HL-60 (cell line): ENCODE results near the gene PTTG1.

ENCODE experiments used
- DNase-seq, 2 experiments: peaks; one replicate each; pipeline ENCODE4 v3.0.0-alpha.2; 2010 to 2020; ENCODE audit warnings: low read depth in 1 of 2, low spot score in 1 of 2
- H3K27ac ChIP-seq: fragments of 250-450 bp; sonication (Bioruptor Pico); replicated peaks from 2 replicates; pipeline ENCODE4 v1.5.1; 2020; ENCODE audit warnings: mild to moderate bottlenecking, moderate library complexity
- H3K27me3 ChIP-seq: fragments of 250-450 bp; sonication (Bioruptor Pico); 2 replicates; pipeline ENCODE4 v1.5.1; 2021; ENCODE audit warnings: mild to moderate bottlenecking, moderate library complexity; ENCODE audit not compliant: insufficient read depth, poor library complexity, severe bottlenecking
- H3K4me3 ChIP-seq: replicated peaks from 2 replicates; pipeline ENCODE4 v1.5.1; 2011; ENCODE audit warnings: mild to moderate bottlenecking, control low read depth, low read length; ENCODE audit not compliant: insufficient read depth
- CTCF ChIP-seq: IDR thresholded peaks from one replicate; pipeline ENCODE4 v1.5.1; 2011; ENCODE audit warnings: low read length, control low read depth, inconsistent platforms; ENCODE audit not compliant: insufficient read depth
- GABPA ChIP-seq: IDR thresholded peaks from 2 replicates; pipeline ENCODE4 v1.6.1; 2012; ENCODE audit warnings: low read depth
- POLR2AphosphoS5 ChIP-seq: IDR thresholded peaks from 2 replicates; pipeline ENCODE4 v1.6.1; 2012; ENCODE audit warnings: low read depth
- REST ChIP-seq: IDR thresholded peaks from 2 replicates; pipeline ENCODE4 v1.6.1; 2012; ENCODE audit warnings: low read depth; ENCODE audit not compliant: insufficient replicate concordance
- SPI1 ChIP-seq: IDR thresholded peaks from 2 replicates; pipeline ENCODE4 v1.6.1; 2012; ENCODE audit warnings: low read depth, mild to moderate bottlenecking, borderline replicate concordance

PTTG1 gene

GRCh38 chr5:160398806-160399205 is 22.8 kb upstream of the PTTG1 start:
- DNase-seq: no peak
- peak overlapping the region; percentile 72; the same call in 1 of the 2 replicates for H3K4me3 ChIP-seq
- no peaks in the 10 kb centered on the region for H3K27me3 ChIP-seq
- no peak overlapping the region for H3K27ac ChIP-seq
- no peak for TF ChIP-seq POLR2AphosphoS5
- TF ChIP-seq REST: no peak
- TF ChIP-seq SPI1: no peak
- TF ChIP-seq GABPA: no peak

GRCh38 chr5:160399402-160400353 is 22.0 kb upstream of the PTTG1 start, which contains the start of gene FAM200C:
TSS of gene FAM200C (minus strand) at chr5:160400054. CDS start at chr5:160395490, 4,564 bp downstream.
- Histone ChIP-seq H3K27ac (peak within 1 kb of the TSS; percentile 74), H3K27me3 (no peaks in the 10 kb centered on the region), H3K4me3 (peak within 1 kb of the TSS; percentile 72)
- TF ChIP-seq SPI1 (no peak), POLR2AphosphoS5 (peak; percentile 85)
- peak; percentile 78 to 88 for DNase-seq

- Histone ChIP-seq H3K4me3 (peak within 1 kb of the TSS; percentile 95), H3K27me3 (no peaks in the 10 kb centered on the region), H3K27ac (peak within 1 kb of the TSS; percentile 84)
- DNase-seq: peak; percentile 78 to 94
- TF ChIP-seq CTCF: no peak
- peak; percentile 65 for TF ChIP-seq REST
- peak; percentile 85; the same call in 1 of the 2 replicates for TF ChIP-seq POLR2AphosphoS5
- no peak for TF ChIP-seq SPI1
- peak; percentile 75 for TF ChIP-seq GABPA
Observed at GRCh38 chr5:160418561-160419457, 2.8 kb upstream of the PTTG1 start, which contains the start of gene SLU7. TSS of gene SLU7 (minus strand) at chr5:160419081. CDS start at chr5:160415294, 3,787 bp downstream.

- H3K4me3 ChIP-seq: peak overlapping the region; percentile 95
- H3K27ac ChIP-seq: peak overlapping the region; percentile 84
- DNase-seq: no peak
Observed at GRCh38 chr5:160419458-160420330, 2.0 kb upstream of the PTTG1 start.

More at GRCh38 chr5:160419458-160420330, 2.0 kb upstream of the PTTG1 start:
- H3K27me3 ChIP-seq: no peaks in the 10 kb centered on the region
- no peak for TF ChIP-seq GABPA
- no peak for TF ChIP-seq POLR2AphosphoS5
- TF ChIP-seq SPI1: no peak
- no peak for TF ChIP-seq CTCF
- no peak for TF ChIP-seq REST
